ENCODE measurements around the gene CCNK. TPM values are rescaled to one million over a fixed set of nuclear protein-coding genes. Genes with fewer than 3 reads are reported as not detected.

Gene CCNK
- total and polyA plus RNA-seq, 10 of the 15 experiments (the other 5 are each of a cell fraction or from before 2014, with no cell fraction given), result 10.8 to 88.0 (median 22.5) TPM

- TF ChIP-seq YY1 (IDR thresholded peaks at IDR 0.05; ENCODE audit: low read depth, low read length), result no peak
These were observed 67.0 kb downstream of the CCNK start (continued) for GRCh38 chr14:99548255-99548654.

- Histone ChIP-seq H3K4me3 (no peak overlapping the region), H4K20me1 (ENCODE audit: control insufficient read depth, insufficient read depth) (no peaks in the 10 kb centered on the region), H3K27ac (ENCODE audit: control insufficient read depth, insufficient read depth) (no peak overlapping the region), H3K27me3 (replicated peaks in 1 of 2; ENCODE audit: control insufficient read depth in 2 of 2, insufficient read depth in 2 of 2, low read length in 1 of 2) (no peaks in the 10 kb centered on the region), H3K9me3 (replicated peaks; ENCODE audit: control insufficient read depth, insufficient read depth, low read length) (no peaks in the 10 kb centered on the region), H2AFZ (ENCODE audit: control insufficient read depth, low read depth, low read length) (no peak overlapping the region), H3K9ac (ENCODE audit: control insufficient read depth, insufficient read depth, low read length) (no peak overlapping the region), H3K36me3 (ENCODE audit: control insufficient read depth in 2 of 2, insufficient read depth in 2 of 2, low read length in 1 of 2) (no peaks in the 10 kb centered on the region), H3K79me2 (ENCODE audit: control insufficient read depth, insufficient read depth, low read length) (no peaks in the 10 kb centered on the region), H3K4me2 (ENCODE audit: control insufficient read depth, insufficient read depth) (no peak overlapping the region), H3K4me1 (ENCODE audit: control insufficient read depth, insufficient read depth, low read length) (0 out of 2 replicates have a peak, but pooled peaks cover 2% of the 10 kb centered on the region)
- BruUV-seq (replicated peaks), result no TSS peak
- in situ Hi-C loops (cut with MboI), result no loop called here
- RAD21 ChIA-PET (ENCODE audit: unreplicated experiment), result no interaction called here
- FAIRE-seq (no peak), DNase-seq (ENCODE audit: low read depth, low spot score) (no peak), ATAC-seq (no peak)
- SMC1A ChIA-PET (ENCODE audit: uncharacterized antibody, unreplicated experiment), result interaction anchor here (0.7 to 0.9 kb wide), 2 partner anchors 53 to 65 kb away, joined by 3 read pairs; no protein-coding TSS in a partner anchor
- WGBS (ENCODE audit: insufficient coverage, insufficient replicate concordance, low lambda C conversion rate, missing lambda C conversion rate), result 23% methylated on average over 10 of the region's 10 CpGs
- intact Hi-C loops (cut with micrococcal nuclease; ENCODE audit: unreplicated experiment), result no loop called here
- CTCF ChIA-PET, result no interaction called here
- POLR2A ChIA-PET, result no interaction called here
- TF ChIP-seq MEF2A (IDR thresholded peaks at IDR 0.05; ENCODE audit: insufficient read depth, low read depth, low read length) (no peak), BACH1 (IDR thresholded peaks at IDR 0.05; ENCODE audit: borderline replicate concordance) (no peak), RCOR1 (conservative IDR thresholded peaks at IDR 0.05; ENCODE audit: low read depth, low read length) (no peak), NFYA (IDR thresholded peaks at IDR 0.05; ENCODE audit: borderline replicate concordance, low read depth, low read length) (no peak), HSF1 (IDR thresholded peaks at IDR 0.05; ENCODE audit: low read depth, low read length) (no peak), E2F4 (IDR thresholded peaks at IDR 0.05; ENCODE audit: low read depth, low read length) (no peak), CBX5 (IDR thresholded peaks at IDR 0.05; ENCODE audit: low read depth) (no peak), IRF5 (IDR thresholded peaks at IDR 0.05; ENCODE audit: borderline replicate concordance) (no peak), CHD2 (IDR thresholded peaks at IDR 0.05; ENCODE audit: borderline replicate concordance, low read depth, low read length) (no peak), EED (IDR thresholded peaks at IDR 0.05; ENCODE audit: low read depth) (no peak), TCF7 (IDR thresholded peaks at IDR 0.05; ENCODE audit: borderline replicate concordance) (no peak), IKZF1 (conservative IDR thresholded peaks at IDR 0.05) (no peak), RFX5 (IDR thresholded peaks at IDR 0.05; ENCODE audit: low read depth, low read length) (no peak), CREB1 (IDR thresholded peaks at IDR 0.05; ENCODE audit: low read depth) (no peak)
- TF ChIP-seq, protein P1, sequence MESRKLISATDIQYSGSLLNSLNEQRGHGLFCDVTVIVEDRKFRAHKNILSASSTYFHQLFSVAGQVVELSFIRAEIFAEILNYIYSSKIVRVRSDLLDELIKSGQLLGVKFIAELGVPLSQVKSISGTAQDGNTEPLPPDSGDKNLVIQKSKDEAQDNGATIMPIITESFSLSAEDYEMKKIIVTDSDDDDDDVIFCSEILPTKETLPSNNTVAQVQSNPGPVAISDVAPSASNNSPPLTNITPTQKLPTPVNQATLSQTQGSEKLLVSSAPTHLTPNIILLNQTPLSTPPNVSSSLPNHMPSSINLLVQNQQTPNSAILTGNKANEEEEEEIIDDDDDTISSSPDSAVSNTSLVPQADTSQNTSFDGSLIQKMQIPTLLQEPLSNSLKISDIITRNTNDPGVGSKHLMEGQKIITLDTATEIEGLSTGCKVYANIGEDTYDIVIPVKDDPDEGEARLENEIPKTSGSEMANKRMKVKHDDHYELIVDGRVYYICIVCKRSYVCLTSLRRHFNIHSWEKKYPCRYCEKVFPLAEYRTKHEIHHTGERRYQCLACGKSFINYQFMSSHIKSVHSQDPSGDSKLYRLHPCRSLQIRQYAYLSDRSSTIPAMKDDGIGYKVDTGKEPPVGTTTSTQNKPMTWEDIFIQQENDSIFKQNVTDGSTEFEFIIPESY (IDR thresholded peaks at IDR 0.05), result no peak
- TF ChIP-seq, protein P2, sequence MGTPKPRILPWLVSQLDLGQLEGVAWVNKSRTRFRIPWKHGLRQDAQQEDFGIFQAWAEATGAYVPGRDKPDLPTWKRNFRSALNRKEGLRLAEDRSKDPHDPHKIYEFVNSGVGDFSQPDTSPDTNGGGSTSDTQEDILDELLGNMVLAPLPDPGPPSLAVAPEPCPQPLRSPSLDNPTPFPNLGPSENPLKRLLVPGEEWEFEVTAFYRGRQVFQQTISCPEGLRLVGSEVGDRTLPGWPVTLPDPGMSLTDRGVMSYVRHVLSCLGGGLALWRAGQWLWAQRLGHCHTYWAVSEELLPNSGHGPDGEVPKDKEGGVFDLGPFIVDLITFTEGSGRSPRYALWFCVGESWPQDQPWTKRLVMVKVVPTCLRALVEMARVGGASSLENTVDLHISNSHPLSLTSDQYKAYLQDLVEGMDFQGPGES (IDR thresholded peaks at IDR 0.05), result no peak
These were observed 67.8 kb downstream of the CCNK start for GRCh38 chr14:99548871-99549515.

All from GM12878 (cell line).